HL-60 (cell line): ENCODE results near the gene GAL3ST2.

Experiments used
- DNase-seq, 2 experiments: peaks; one replicate each; pipeline ENCODE4 v3.0.0-alpha.2; 2010 to 2020; ENCODE audit warnings: low read depth in 1 of 2, low spot score in 1 of 2
- H3K27ac ChIP-seq: fragments of 250-450 bp; sonication (Bioruptor Pico); replicated peaks from 2 replicates; pipeline ENCODE4 v1.5.1; 2020; ENCODE audit warnings: mild to moderate bottlenecking, moderate library complexity
- H3K27me3 ChIP-seq: fragments of 250-450 bp; sonication (Bioruptor Pico); 2 replicates; pipeline ENCODE4 v1.5.1; 2021; ENCODE audit warnings: mild to moderate bottlenecking, moderate library complexity; ENCODE audit not compliant: insufficient read depth, poor library complexity, severe bottlenecking
- H3K4me3 ChIP-seq: replicated peaks from 2 replicates; pipeline ENCODE4 v1.5.1; 2011; ENCODE audit warnings: mild to moderate bottlenecking, control low read depth, low read length; ENCODE audit not compliant: insufficient read depth
- CTCF ChIP-seq: IDR thresholded peaks from one replicate; pipeline ENCODE4 v1.5.1; 2011; ENCODE audit warnings: low read length, control low read depth, inconsistent platforms; ENCODE audit not compliant: insufficient read depth
- GABPA ChIP-seq: IDR thresholded peaks from 2 replicates; pipeline ENCODE4 v1.6.1; 2012; ENCODE audit warnings: low read depth
- POLR2AphosphoS5 ChIP-seq: IDR thresholded peaks from 2 replicates; pipeline ENCODE4 v1.6.1; 2012; ENCODE audit warnings: low read depth
- SPI1 ChIP-seq: IDR thresholded peaks from 2 replicates; pipeline ENCODE4 v1.6.1; 2012; ENCODE audit warnings: low read depth, mild to moderate bottlenecking, borderline replicate concordance
- TF ChIP-seq, protein P1 (sequence below): IDR thresholded peaks from 2 replicates; pipeline ENCODE4 v1.6.1; 2012; ENCODE audit warnings: low read depth; ENCODE audit not compliant: insufficient replicate concordance

The GAL3ST2 gene

GRCh38 chr2:241751776-241752175 is 24.8 kb upstream of the GAL3ST2 start:
- TF ChIP-seq SPI1, result no peak
- TF ChIP-seq, protein P1, sequence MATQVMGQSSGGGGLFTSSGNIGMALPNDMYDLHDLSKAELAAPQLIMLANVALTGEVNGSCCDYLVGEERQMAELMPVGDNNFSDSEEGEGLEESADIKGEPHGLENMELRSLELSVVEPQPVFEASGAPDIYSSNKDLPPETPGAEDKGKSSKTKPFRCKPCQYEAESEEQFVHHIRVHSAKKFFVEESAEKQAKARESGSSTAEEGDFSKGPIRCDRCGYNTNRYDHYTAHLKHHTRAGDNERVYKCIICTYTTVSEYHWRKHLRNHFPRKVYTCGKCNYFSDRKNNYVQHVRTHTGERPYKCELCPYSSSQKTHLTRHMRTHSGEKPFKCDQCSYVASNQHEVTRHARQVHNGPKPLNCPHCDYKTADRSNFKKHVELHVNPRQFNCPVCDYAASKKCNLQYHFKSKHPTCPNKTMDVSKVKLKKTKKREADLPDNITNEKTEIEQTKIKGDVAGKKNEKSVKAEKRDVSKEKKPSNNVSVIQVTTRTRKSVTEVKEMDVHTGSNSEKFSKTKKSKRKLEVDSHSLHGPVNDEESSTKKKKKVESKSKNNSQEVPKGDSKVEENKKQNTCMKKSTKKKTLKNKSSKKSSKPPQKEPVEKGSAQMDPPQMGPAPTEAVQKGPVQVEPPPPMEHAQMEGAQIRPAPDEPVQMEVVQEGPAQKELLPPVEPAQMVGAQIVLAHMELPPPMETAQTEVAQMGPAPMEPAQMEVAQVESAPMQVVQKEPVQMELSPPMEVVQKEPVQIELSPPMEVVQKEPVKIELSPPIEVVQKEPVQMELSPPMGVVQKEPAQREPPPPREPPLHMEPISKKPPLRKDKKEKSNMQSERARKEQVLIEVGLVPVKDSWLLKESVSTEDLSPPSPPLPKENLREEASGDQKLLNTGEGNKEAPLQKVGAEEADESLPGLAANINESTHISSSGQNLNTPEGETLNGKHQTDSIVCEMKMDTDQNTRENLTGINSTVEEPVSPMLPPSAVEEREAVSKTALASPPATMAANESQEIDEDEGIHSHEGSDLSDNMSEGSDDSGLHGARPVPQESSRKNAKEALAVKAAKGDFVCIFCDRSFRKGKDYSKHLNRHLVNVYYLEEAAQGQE, result no peak
- TF ChIP-seq CTCF, result no peak
- no peak for TF ChIP-seq GABPA
- TF ChIP-seq POLR2AphosphoS5, result no peak
- no peak for DNase-seq
- Histone ChIP-seq H3K4me3 (no peak overlapping the region), H3K27me3 (no peaks in the 10 kb centered on the region), H3K27ac (no peak overlapping the region)

- Histone ChIP-seq H3K27ac (no peak overlapping the region), H3K27me3 (no peaks in the 10 kb centered on the region), H3K4me3 (no peak overlapping the region)
- TF ChIP-seq SPI1, result no peak
- no peak for TF ChIP-seq POLR2AphosphoS5
- TF ChIP-seq, protein P1, result no peak
- TF ChIP-seq GABPA, result no peak
- no peak for TF ChIP-seq CTCF
- DNase-seq, result no peak
Observed at GRCh38 chr2:241752253-241752652, 24.4 kb upstream of the GAL3ST2 start.

- Histone ChIP-seq H3K4me3 (no peak overlapping the region), H3K27me3 (no peaks in the 10 kb centered on the region), H3K27ac (no peak overlapping the region)
- TF ChIP-seq SPI1 (no peak), GABPA (no peak), CTCF (no peak), POLR2AphosphoS5 (no peak)
- TF ChIP-seq, protein P1, result no peak
- DNase-seq, result no peak
Observed at GRCh38 chr2:241752689-241753276, 23.8 kb upstream of the GAL3ST2 start.
